ENCODE measurements around the gene FNDC3B. TPM values are rescaled to one million over a fixed set of nuclear protein-coding genes. Genes with fewer than 3 reads are reported as not detected.

Gene FNDC3B
- total and polyA plus RNA-seq, 9 of the 15 experiments (the other 6 are each of a cell fraction or from before 2014, with no cell fraction given) = 7.0 to 35.8 (median 16.2) TPM

DNA sequence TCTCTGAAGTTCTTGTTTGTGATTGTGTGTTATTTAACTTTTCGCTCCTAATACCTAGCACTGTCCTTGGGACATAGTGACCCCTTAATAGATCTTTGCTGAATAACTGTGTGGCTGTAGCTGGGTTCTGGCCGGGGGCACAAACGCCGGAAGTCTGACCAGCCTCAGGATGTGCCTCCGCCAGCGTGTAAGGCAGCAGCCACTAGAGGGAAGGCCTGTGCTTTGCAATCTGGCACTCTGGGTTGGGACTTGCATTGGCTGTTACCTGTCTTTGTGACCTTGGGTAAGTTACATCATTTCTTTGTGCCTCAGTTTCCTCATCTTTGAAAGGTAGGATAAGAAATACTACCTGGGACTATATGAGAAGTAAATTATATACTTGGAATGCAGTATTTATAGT lies 250.2 kb downstream of the FNDC3B start:
- ChIA-PET CTCF (ENCODE audit: low intra/inter-chr PET ratio) (interaction anchor here (1.4 kb wide), 1 partner anchor 52 kb away, joined by 3 read pairs; no protein-coding TSS in a partner anchor), POLR2A (interaction anchor here (1.5 kb wide), 1 partner anchor 9 kb away, joined by 3 read pairs; no protein-coding TSS in a partner anchor)
- ATAC-seq = peak; percentile 75
- in situ Hi-C loops (cut with MboI) (no loop called here), intact Hi-C loops (cut with micrococcal nuclease) (no loop called here)
- Histone ChIP-seq H3K36me3 (ENCODE audit: control insufficient read depth, insufficient read depth, low read length) (peaks cover 74% of the 10 kb centered on the region), H3K9ac (ENCODE audit: insufficient read depth in 1 of 2, low read depth in 2 of 2, low read length in 2 of 2) (no peak overlapping the region), H3K9me1 (ENCODE audit: control insufficient read depth, insufficient read depth, low read length) (no peaks in the 10 kb centered on the region), H3K27me3 (ENCODE audit: control insufficient read depth in 2 of 2, insufficient read depth in 2 of 2, low read length in 2 of 2) (no peaks in the 10 kb centered on the region), H3K9me3 (replicated peaks; ENCODE audit: control insufficient read depth, insufficient read depth, low read depth, low read length) (no peaks in the 10 kb centered on the region), H2AFZ (ENCODE audit: low read depth, low read length) (no peak overlapping the region), H3K79me2 (ENCODE audit: control insufficient read depth, insufficient read depth, low read length) (no peaks in the 10 kb centered on the region), H3K4me2 (ENCODE audit: insufficient read depth, low read length) (no peak overlapping the region), H4K20me1 (replicated peaks; ENCODE audit: control insufficient read depth, insufficient read depth, low read length) (no peaks in the 10 kb centered on the region), H3K27ac (ENCODE audit: extremely low read depth, low read depth, low read length) (no peak overlapping the region), H3K4me3 (no peak overlapping the region), H3K4me1 (replicated peaks in 1 of 2; ENCODE audit: control insufficient read depth in 2 of 2, insufficient read depth in 2 of 2, low read length in 2 of 2) (no peaks in the 10 kb centered on the region; a peak in 1 of 5 replicates)
- no TSS peak for BruUV-seq (replicated peaks)
- 86% methylated on average over 6 of the region's 6 CpGs for WGBS (ENCODE audit: insufficient coverage, low coverage, missing lambda C conversion rate)
- TF ChIP-seq ELK3 (CRISPR knock-in tag; IDR thresholded peaks at IDR 0.05) (no peak), CTCF (IDR thresholded peaks at IDR 0.05 in 2 of 3, conservative IDR thresholded peaks at IDR 0.05 in 1 of 3; ENCODE audit: insufficient read depth in 2 of 3, low read depth in 1 of 3, low read length in 3 of 3) (peak; percentile 30 to 39 (median 39); a peak in 3 of 6 replicates), RAD21 (CRISPR knock-in tag; conservative IDR thresholded peaks at IDR 0.05 in 1 of 2, IDR thresholded peaks at IDR 0.05 in 1 of 2) (peak in 1 of 2 experiments; percentile 21; a peak in 1 of 4 replicates)
- TF ChIP-seq, protein P1, sequence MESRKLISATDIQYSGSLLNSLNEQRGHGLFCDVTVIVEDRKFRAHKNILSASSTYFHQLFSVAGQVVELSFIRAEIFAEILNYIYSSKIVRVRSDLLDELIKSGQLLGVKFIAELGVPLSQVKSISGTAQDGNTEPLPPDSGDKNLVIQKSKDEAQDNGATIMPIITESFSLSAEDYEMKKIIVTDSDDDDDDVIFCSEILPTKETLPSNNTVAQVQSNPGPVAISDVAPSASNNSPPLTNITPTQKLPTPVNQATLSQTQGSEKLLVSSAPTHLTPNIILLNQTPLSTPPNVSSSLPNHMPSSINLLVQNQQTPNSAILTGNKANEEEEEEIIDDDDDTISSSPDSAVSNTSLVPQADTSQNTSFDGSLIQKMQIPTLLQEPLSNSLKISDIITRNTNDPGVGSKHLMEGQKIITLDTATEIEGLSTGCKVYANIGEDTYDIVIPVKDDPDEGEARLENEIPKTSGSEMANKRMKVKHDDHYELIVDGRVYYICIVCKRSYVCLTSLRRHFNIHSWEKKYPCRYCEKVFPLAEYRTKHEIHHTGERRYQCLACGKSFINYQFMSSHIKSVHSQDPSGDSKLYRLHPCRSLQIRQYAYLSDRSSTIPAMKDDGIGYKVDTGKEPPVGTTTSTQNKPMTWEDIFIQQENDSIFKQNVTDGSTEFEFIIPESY (CRISPR knock-in tag; IDR thresholded peaks at IDR 0.05) = peak; percentile 76
- no peak for FAIRE-seq
- no peak for DNase-seq (ENCODE audit: extremely low read depth in 1 of 4, low spot score in 3 of 4)
